Measurements from ENCODE around the gene TTLL13. TPM values are rescaled to one million over a fixed set of nuclear protein-coding genes. Genes with fewer than 3 reads are reported as not detected.

The TTLL13 gene
- total and polyA plus RNA-seq, 2 donors (not counting 1 experiment from before 2014, with no cell fraction given) = 0.33 to 0.42 TPM

DNA sequence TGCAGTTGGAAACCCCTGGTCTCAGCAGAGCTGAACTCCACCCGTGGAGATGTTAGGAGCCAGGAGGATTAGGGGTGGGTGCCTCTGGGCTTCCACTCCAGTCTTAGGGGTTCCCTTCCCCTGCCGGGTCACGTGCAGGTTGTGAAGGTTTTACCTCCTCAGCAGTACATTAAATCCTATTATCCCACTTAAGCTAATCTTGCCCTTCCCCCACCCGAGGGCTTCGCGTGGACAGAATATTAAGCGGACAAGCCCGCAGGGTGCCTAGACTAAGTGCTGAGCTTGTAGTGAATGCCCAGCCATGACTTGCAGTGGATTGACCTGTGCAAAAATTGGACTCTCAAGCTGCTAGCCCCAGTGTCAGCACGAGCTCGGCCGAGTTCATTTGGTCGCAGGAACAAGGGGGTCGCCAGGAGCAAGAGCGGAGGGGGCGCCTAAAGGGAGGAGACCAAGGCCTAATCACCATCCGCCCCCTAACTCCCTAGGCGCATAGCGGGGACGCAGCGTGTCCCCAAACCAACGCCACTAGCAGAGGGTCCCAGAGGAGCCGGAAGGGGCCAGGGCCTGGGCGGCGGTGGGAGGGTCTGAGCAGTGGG is 48.7 kb upstream of the TTLL13 start:
- peak overlapping the region; percentile 69 for H2AFZ ChIP-seq (ENCODE audit: insufficient read depth, low read depth, low read length, poor library complexity, severe bottlenecking)
- no peaks in the 10 kb centered on the region for H3K9me3 ChIP-seq (ENCODE audit: control extremely low read depth in 1 of 3, control insufficient read depth in 2 of 3, insufficient read depth in 1 of 3, low read length in 2 of 3)
- H4K20me1 ChIP-seq (ENCODE audit: control insufficient read depth, insufficient read depth, low read length, poor library complexity, severe bottlenecking) = peaks cover 46% of the 10 kb centered on the region
- H3K27me3 ChIP-seq (replicated peaks in 1 of 4; ENCODE audit: control extremely low read depth in 1 of 4, control insufficient read depth in 3 of 4, insufficient read depth in 4 of 4, low read length in 3 of 4) = no peaks in the 10 kb centered on the region
- peak overlapping the region; percentile 95 for H3K27ac Mint-ChIP-seq
- intact Hi-C loops (cut with micrococcal nuclease) = loop anchor here (1.0 kb wide), 4 partner anchors 9 to 33 kb away; partner anchors contain the start of gene CIB1
- H3K4me3 Mint-ChIP-seq = peak overlapping the region; percentile 92
- H3K36me3 ChIP-seq (replicated peaks in 1 of 2; ENCODE audit: control extremely low read depth in 1 of 2, control insufficient read depth in 1 of 2, extremely low read depth in 1 of 2, insufficient read depth in 2 of 2, low read length in 1 of 2) = peaks cover 0 to 32% of the 10 kb centered on the region in 2 experiments
- peaks cover 98% of the 10 kb centered on the region for H3K79me2 ChIP-seq (ENCODE audit: control insufficient read depth, insufficient read depth, low read length)
- CTCF ChIA-PET = interaction anchor here (0.6 to 9.6 kb wide), 15 partner anchors 10 to 282 kb away, joined by 3 to 169 read pairs (median 5); partner anchors contain the start of genes CIB1 and GDPGP1
- H3K4me1 ChIP-seq (ENCODE audit: control insufficient read depth in 2 of 2, insufficient read depth in 2 of 2, low read length in 2 of 2) = peaks cover 58 to 76% of the 10 kb centered on the region in 2 donors
- WGBS (ENCODE audit: insufficient coverage) = 10% methylated on average over 18 of the region's 24 CpGs
- DNase-seq (no peak), ATAC-seq (ENCODE audit: low read depth) (no peak)
- peak overlapping the region; percentile 56 to 94 (median 86) for H3K4me3 ChIP-seq (ENCODE audit: control extremely low read depth in 1 of 5, extremely low read depth in 1 of 5, insufficient read depth in 1 of 5, low read depth in 2 of 5, low read length in 4 of 5)
- H3K27ac ChIP-seq (ENCODE audit: low read length in 2 of 2) = peak overlapping the region; percentile 52 to 72
- TF ChIP-seq, protein P1, sequence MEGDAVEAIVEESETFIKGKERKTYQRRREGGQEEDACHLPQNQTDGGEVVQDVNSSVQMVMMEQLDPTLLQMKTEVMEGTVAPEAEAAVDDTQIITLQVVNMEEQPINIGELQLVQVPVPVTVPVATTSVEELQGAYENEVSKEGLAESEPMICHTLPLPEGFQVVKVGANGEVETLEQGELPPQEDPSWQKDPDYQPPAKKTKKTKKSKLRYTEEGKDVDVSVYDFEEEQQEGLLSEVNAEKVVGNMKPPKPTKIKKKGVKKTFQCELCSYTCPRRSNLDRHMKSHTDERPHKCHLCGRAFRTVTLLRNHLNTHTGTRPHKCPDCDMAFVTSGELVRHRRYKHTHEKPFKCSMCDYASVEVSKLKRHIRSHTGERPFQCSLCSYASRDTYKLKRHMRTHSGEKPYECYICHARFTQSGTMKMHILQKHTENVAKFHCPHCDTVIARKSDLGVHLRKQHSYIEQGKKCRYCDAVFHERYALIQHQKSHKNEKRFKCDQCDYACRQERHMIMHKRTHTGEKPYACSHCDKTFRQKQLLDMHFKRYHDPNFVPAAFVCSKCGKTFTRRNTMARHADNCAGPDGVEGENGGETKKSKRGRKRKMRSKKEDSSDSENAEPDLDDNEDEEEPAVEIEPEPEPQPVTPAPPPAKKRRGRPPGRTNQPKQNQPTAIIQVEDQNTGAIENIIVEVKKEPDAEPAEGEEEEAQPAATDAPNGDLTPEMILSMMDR (IDR thresholded peaks at IDR 0.05) = no peak
- no peak for TF ChIP-seq EZH2 (IDR thresholded peaks at IDR 0.05; ENCODE audit: borderline replicate concordance, insufficient read depth, low read depth, low read length, poor library complexity, severe bottlenecking)
- POLR2A ChIA-PET = interaction anchor here (0.6 to 10.5 kb wide), 13 partner anchors 9 to 624 kb away, joined by 3 to 150 read pairs (median 8); partner anchors contain the start of genes CIB1 and GDPGP1
- no peaks in the 10 kb centered on the region for H3K27me3 Mint-ChIP-seq
- peak overlapping the region; percentile 93 for H3K4me2 ChIP-seq (replicated peaks; ENCODE audit: low read depth, low read length, poor library complexity, severe bottlenecking)
- no peaks in the 10 kb centered on the region for H3K9me3 Mint-ChIP-seq (ENCODE audit: insufficient read depth)
- peak overlapping the region; percentile 85 for H3K9ac ChIP-seq (ENCODE audit: low read length)
- peaks cover 71% of the 10 kb centered on the region for H3K4me1 Mint-ChIP-seq
